ENCODE results near the gene DOCK1. TPM values are rescaled to one million over a fixed set of nuclear protein-coding genes. Genes with fewer than 3 reads are reported as not detected.

DOCK1 gene
- total RNA-seq, 2 donors from 2014 or later, result 46.4 to 49.0 TPM

GRCh38 chr10:126906704-126907422, 1.6 kb downstream of the DOCK1 start:
- intact Hi-C loops (cut with DNase I), result no loop called here
- Histone ChIP-seq H3K36me3 (no peaks in the 10 kb centered on the region), H3K27ac (no peak overlapping the region), H3K4me3 (peak overlapping the region; percentile 79), H3K9ac (ENCODE audit: low read depth in 2 of 2, low read length in 2 of 2) (peak overlapping the region in 1 of 2 donors; percentile 78), H3K27me3 (no peaks in the 10 kb centered on the region), H3K9me3 (no peaks in the 10 kb centered on the region), H3K4me1 (peaks cover 5% of the 10 kb centered on the region)
- TF ChIP-seq, protein P1, sequence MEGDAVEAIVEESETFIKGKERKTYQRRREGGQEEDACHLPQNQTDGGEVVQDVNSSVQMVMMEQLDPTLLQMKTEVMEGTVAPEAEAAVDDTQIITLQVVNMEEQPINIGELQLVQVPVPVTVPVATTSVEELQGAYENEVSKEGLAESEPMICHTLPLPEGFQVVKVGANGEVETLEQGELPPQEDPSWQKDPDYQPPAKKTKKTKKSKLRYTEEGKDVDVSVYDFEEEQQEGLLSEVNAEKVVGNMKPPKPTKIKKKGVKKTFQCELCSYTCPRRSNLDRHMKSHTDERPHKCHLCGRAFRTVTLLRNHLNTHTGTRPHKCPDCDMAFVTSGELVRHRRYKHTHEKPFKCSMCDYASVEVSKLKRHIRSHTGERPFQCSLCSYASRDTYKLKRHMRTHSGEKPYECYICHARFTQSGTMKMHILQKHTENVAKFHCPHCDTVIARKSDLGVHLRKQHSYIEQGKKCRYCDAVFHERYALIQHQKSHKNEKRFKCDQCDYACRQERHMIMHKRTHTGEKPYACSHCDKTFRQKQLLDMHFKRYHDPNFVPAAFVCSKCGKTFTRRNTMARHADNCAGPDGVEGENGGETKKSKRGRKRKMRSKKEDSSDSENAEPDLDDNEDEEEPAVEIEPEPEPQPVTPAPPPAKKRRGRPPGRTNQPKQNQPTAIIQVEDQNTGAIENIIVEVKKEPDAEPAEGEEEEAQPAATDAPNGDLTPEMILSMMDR (IDR thresholded peaks at IDR 0.05), result no peak
- DNase-seq, result no peak

DNA sequence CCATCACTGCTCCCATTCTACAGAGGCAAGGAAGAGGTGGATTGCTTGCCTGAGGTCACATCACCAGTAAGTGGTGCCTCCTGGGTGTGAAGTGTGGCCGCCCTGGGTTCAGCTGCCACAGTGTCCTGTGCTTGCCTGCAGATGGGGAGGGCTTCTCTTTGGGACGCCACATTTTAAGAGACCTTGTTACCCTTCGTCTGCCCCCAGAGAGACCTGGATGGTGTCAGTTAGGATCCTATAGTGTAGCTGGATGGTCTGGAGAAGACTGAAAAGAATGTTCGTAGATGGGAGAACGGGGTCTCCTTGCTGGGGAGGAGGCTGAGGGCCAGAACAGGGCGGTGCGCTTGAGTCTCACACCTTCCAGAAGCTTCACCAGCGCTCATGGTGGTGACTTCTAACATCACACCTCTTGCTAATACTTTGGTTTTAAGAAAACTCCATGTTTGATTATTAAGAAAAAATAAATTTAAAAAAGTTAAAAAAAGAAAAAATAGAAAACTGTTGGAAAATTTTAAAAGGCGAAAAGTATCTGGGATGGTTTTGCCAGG, 2.3 kb downstream of the DOCK1 start:
- no peak for DNase-seq
- H3K27ac ChIP-seq, result no peak overlapping the region
- H3K9ac ChIP-seq (ENCODE audit: low read depth in 2 of 2, low read length in 2 of 2), result no peak overlapping the region
- H3K9me3 ChIP-seq, result no peaks in the 10 kb centered on the region
- intact Hi-C loops (cut with DNase I), result no loop called here
- H3K4me3 ChIP-seq, result no peak overlapping the region
- H3K36me3 ChIP-seq, result no peaks in the 10 kb centered on the region
- H3K27me3 ChIP-seq, result no peaks in the 10 kb centered on the region
- H3K4me1 ChIP-seq, result peaks cover 5% of the 10 kb centered on the region
- TF ChIP-seq, protein P1 (IDR thresholded peaks at IDR 0.05), result no peak

GRCh38 chr10:126908225-126908624, 3.0 kb downstream of the DOCK1 start:
- no peak for DNase-seq
- Histone ChIP-seq H3K9me3 (no peaks in the 10 kb centered on the region), H3K27me3 (no peaks in the 10 kb centered on the region), H3K27ac (no peak overlapping the region), H3K4me1 (peaks cover 5% of the 10 kb centered on the region), H3K9ac (ENCODE audit: low read depth in 2 of 2, low read length in 2 of 2) (no peak overlapping the region), H3K4me3 (no peak overlapping the region), H3K36me3 (no peaks in the 10 kb centered on the region)
- intact Hi-C loops (cut with DNase I), result no loop called here
- TF ChIP-seq, protein P1 (IDR thresholded peaks at IDR 0.05), result no peak

GRCh38 chr10:126908729-126909128, 3.5 kb downstream of the DOCK1 start:
- H3K9ac ChIP-seq (ENCODE audit: low read depth in 2 of 2, low read length in 2 of 2), result no peak overlapping the region
- intact Hi-C loops (cut with DNase I), result no loop called here
- H3K4me1 ChIP-seq, result peaks cover 5% of the 10 kb centered on the region
- H3K27ac ChIP-seq, result no peak overlapping the region
- no peak for DNase-seq
- no peak overlapping the region for H3K4me3 ChIP-seq
- TF ChIP-seq, protein P1 (IDR thresholded peaks at IDR 0.05), result no peak
- H3K36me3 ChIP-seq, result no peaks in the 10 kb centered on the region
- no peaks in the 10 kb centered on the region for H3K27me3 ChIP-seq
- H3K9me3 ChIP-seq, result no peaks in the 10 kb centered on the region

DNA sequence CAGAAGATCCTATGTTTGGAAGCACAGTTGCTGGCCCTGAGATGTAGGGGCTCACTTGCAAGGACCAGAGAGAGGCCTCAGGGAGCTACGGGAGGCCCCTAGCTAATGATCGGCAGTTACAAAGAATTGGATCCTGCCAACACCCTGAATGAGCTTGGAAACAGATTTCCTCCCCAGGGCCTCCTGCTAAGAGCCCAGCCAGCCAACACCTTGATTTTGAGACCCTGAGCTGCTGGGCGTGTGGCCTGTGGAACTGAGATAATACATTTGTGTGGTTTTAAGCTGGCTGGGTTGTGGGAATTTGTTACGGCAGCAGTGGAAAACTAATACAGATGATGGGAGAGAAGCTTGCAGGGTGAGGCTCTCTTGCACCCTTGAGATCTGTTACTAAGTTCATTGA, 3.9 kb downstream of the DOCK1 start:
- Histone ChIP-seq H3K36me3 (no peaks in the 10 kb centered on the region), H3K4me3 (no peak overlapping the region), H3K9me3 (no peaks in the 10 kb centered on the region), H3K9ac (ENCODE audit: low read depth in 2 of 2, low read length in 2 of 2) (no peak overlapping the region), H3K4me1 (peaks cover 5% of the 10 kb centered on the region), H3K27me3 (no peaks in the 10 kb centered on the region), H3K27ac (no peak overlapping the region)
- intact Hi-C loops (cut with DNase I), result no loop called here
- no peak for DNase-seq
- TF ChIP-seq, protein P1 (IDR thresholded peaks at IDR 0.05), result no peak

Data from colonic mucosa (tissue), 4 donors.